Dermis microvascular lymphatic vessel endothelial cell (primary cell): ENCODE measurements around the gene CCL18. TPM values are rescaled to one million over a fixed set of nuclear protein-coding genes. Genes with fewer than 3 reads are reported as not detected.
"Not testable (repeated sequence)": the region's sequence is repeated elsewhere in the genome, so short reads cannot be mapped to it uniquely, and the experiment has no call there.

Experiments used
- DNase-seq, 2 donors: peaks; one replicate each; pipeline versions ENCODE4 v3.0.0 to v3.0.0-alpha.2; 2010; ENCODE audit warnings: low read depth in 2 of 2
- total RNA-seq: library from RNA; depleted of rRNA; stranded (reverse); fragments of >200 nt; gene quantifications from 2 replicates; pipeline ENCODE4 v1.2.1, GENCODE V29; 2014

Gene CCL18
- total RNA-seq, 1 donor from 2014 or later = not detected

GRCh38 chr17:36071751-36072150, 7.7 kb downstream of the CCL18 start:
- no peak for DNase-seq

GRCh38 chr17:36072431-36073121, 8.5 kb downstream of the CCL18 start:
- DNase-seq = peak; percentile 24 to 54

GRCh38 chr17:36074365-36074764, 10.3 kb downstream of the CCL18 start:
- no peak for DNase-seq

- not testable (repeated sequence) for DNase-seq
Observed at GRCh38 chr17:36081681-36082471, 17.8 kb downstream of the CCL18 start.

GRCh38 chr17:36082482-36083120, 18.5 kb downstream of the CCL18 start:
- not testable (repeated sequence) for DNase-seq

GRCh38 chr17:36083691-36084090, 19.6 kb downstream of the CCL18 start:
- not testable (repeated sequence) for DNase-seq

- no peak for DNase-seq
Observed at GRCh38 chr17:36085765-36086164, 21.7 kb downstream of the CCL18 start.

- DNase-seq = no peak
Observed at GRCh38 chr17:36086791-36087190, 22.7 kb downstream of the CCL18 start.

GRCh38 chr17:36087471-36087870, 23.4 kb downstream of the CCL18 start:
- DNase-seq = not testable (repeated sequence)

- not testable (repeated sequence) for DNase-seq
Observed at GRCh38 chr17:36087897-36088572, 24.0 kb downstream of the CCL18 start.

GRCh38 chr17:36088670-36089338, 24.7 kb downstream of the CCL18 start:
- no peak for DNase-seq

- no peak for DNase-seq
Observed at GRCh38 chr17:36089339-36089865, 25.3 kb downstream of the CCL18 start.

GRCh38 chr17:36089888-36090836, 26.1 kb downstream of the CCL18 start, which contains the start of gene CCL3:
Gene CCL3, minus strand, starts transcription at chr17:36090143. Its CDS starts 85 bp downstream, at chr17:36090058.
- DNase-seq = no peak

- no peak for DNase-seq
Observed at GRCh38 chr17:36092230-36092629, 28.2 kb downstream of the CCL18 start.

- not testable (repeated sequence) for DNase-seq
Observed at GRCh38 chr17:36092715-36093114, 28.6 kb downstream of the CCL18 start.

GRCh38 chr17:36094232-36094631, 30.2 kb downstream of the CCL18 start:
- no peak for DNase-seq

GRCh38 chr17:36094746-36095145, 30.7 kb downstream of the CCL18 start:
- DNase-seq = no peak

GRCh38 chr17:36095992-36096391, 31.9 kb downstream of the CCL18 start:
- DNase-seq = no peak

- not testable (repeated sequence) for DNase-seq
Observed at GRCh38 chr17:36099004-36099403, 34.9 kb downstream of the CCL18 start.
